Stimulated activated CD4-positive, alpha-beta T cell treated with anti-CD3 and anti-CD28 coated beads, TNF-alpha, amount 100 ng/mL, for 24 hours (primary cell): Measurements from ENCODE around the gene TMX2.
"Not testable (repeated sequence)": the region's sequence is repeated elsewhere in the genome, so short reads cannot be mapped to it uniquely, and the experiment has no call there.

ENCODE experiments used
- DNase-seq, 3 experiments: peaks; one replicate each; pipeline ENCODE4 v3.0.0-alpha.2; 2020; ENCODE audit warnings: low read depth in 3 of 3

Gene TMX2

DNA sequence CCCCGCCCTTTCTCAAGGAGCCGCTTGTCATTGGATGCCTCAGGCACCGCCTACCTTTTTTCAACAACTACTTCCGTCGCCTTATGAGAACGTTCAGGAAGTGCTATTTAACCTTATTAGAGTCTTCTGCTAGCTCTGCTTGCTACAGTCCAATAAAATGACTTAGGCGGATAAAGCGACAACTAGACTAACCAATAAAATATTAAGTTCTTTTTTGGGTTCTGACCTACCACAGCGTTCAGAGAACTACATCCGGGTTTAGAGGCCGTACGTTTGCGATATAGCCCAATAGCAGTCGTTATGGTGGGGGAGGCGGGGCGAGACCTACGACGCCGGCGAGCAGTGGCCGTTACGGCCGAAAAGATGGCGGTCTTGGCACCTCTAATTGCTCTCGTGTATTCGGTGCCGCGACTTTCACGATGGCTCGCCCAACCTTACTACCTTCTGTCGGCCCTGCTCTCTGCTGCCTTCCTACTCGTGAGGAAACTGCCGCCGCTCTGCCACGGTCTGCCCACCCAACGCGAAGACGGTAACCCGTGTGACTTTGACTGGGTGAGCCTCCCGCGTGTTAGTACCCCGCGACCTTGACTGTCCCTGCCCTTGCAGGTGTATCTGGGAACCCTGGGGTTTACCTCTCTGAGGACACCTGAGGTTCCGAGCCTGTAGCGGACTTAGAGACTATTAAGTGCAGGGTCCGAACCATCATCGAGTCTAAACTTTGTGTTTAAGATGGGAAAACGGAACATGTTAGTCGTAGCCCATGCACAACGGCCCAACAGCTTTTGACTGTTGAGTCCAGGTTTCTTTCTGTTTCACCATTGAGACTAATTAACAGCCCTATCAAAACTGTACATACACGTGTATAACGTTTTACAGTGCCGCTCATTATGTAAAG is at the start of gene TMX2:
Gene TMX2 (plus strand): TSS at position 338 of the 895 bp plus-strand sequence. CDS start 26 bp downstream, at position 364.
- peak; percentile 77 to 88 (median 86) for DNase-seq

GRCh38 chr11:57662893-57663292 is 49.5 kb upstream of the TMX2 start:
- no peak for DNase-seq

GRCh38 chr11:57663975-57664374 is 48.4 kb upstream of the TMX2 start:
- no peak for DNase-seq

GRCh38 chr11:57667117-57667735 is 45.2 kb upstream of the TMX2 start:
- peak; percentile 81 to 88 (median 86) for DNase-seq

DNA sequence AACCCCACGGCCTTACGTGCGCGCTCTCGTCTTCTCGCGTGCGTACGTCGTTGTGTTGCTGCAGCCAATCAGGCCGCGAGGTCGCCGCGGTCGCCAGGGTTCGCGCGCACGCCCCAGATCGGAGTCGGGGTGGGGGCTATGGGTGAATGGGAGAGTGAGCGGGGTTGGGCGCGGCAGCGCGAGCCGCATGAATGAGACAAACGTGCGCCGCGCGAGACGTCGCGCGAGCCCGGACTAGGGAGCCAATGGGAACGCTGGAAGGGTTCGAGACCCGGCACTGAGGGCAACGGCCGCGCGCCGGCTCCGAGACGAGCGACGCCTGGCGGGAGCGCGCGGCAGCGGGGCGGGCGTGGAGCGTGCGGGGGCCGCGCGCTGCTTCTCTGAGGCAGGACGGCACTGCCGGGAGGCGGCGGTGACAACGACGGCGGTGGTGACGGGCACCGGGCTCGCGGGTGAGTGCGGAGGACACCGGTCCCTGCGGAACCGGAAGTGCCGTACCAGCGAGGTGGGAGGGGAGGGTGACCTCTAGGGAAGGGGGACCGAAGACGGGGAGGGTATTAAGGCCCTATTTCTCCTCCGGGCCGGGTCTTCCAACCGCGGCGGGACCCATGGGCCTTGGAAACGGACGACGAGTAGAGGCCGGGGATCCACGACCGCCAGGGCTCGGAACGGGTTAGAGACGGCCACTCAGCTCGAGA is 44.5 kb upstream of the TMX2 start, which contains the start of gene ZDHHC5:
Gene ZDHHC5 (plus strand): TSS at position 379 of the 698 bp plus-strand sequence. CDS start 4,977 bp downstream, outside the sequence.
- peak; percentile 98 to 99 (median 99) for DNase-seq

- no peak for DNase-seq
Observed at GRCh38 chr11:57668434-57668782, 44.0 kb upstream of the TMX2 start.

GRCh38 chr11:57674251-57674650 is 38.1 kb upstream of the TMX2 start:
- no peak for DNase-seq

DNA sequence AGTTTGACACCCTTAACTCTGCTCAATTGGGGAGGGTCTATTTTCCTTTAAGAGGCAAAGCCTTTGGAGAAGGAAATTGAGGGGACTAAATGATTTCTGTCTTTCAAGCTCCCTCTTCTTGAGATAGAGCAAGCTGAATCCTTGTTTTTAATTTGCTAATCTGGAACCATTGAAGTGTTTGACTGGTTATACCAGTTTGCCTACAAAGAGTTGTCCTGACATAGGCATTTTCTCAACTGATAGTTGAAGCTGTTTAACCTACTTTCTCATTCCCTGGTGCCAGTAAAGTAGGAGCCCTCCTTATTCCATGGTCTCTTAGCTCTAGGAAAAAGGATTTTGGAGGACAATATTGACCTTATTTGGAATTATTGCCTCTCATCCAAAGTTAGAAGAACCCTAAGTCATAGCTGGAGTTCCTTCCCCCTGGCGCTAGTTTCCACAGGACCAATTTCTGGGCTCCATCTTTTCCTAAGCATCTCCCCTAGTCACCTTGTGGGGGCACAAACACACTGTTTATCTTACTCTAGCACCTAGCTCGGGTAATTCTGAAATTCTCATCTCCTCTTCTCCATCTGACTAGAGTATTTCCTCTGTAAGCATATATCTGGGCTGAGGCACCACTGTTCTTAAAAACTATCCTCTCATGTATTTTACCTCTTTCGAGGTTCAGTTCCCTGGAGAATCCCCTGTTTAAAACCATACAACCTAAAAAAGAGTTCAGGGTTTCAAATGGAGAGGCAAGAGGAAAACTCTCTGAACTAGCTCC is 37.0 kb upstream of the TMX2 start:
- DNase-seq = no peak

DNA sequence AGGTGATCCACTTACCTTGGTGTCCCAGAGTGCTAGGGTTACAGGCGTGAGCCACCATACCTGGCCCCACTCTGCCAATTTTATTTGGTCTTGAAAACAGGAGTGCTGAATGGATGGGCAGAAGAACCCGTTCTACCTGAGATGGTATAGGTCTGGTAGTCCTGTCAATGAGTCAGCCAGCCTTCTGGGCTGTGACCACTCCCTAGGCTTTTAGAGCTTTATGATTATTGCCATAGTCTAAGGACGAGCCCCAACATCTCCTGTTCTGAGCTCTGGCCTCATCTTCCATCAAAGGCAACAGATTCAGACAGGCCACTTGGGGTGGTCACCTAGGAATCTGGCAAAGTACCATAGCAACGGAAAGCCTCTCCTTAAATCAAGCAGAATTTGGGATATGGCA is 33.0 kb upstream of the TMX2 start:
- no peak for DNase-seq

- no peak for DNase-seq
Observed at GRCh38 chr11:57680552-57680874, 31.9 kb upstream of the TMX2 start.

- no peak for DNase-seq
Observed at GRCh38 chr11:57681168-57681567, 31.2 kb upstream of the TMX2 start.

- not testable (repeated sequence) for DNase-seq
Observed at GRCh38 chr11:57690474-57690873, 21.9 kb upstream of the TMX2 start.

DNA sequence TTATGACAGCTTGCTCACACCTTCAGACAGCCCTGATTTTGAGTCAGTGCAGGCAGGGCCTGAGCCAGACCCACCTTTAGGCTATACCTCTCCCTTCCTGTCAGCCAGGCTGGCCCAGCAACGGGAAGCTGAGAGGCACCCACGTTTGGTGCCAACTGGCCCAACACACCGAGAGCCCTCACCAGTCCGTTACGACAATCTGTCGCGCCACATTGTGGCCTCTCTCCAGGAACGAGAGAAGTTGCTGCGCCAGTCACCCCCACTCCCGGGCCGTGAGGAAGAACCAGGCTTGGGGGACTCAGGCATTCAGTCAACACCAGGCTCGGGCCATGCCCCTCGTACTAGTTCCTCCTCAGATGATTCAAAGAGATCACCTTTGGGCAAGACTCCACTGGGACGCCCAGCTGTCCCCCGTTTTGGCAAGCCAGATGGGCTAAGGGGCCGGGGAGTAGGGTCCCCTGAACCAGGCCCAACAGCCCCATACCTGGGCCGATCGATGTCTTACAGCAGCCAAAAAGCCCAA is 13.5 kb upstream of the TMX2 start:
- DNase-seq = no peak

GRCh38 chr11:57699813-57700212 is 12.6 kb upstream of the TMX2 start:
- no peak for DNase-seq

DNA sequence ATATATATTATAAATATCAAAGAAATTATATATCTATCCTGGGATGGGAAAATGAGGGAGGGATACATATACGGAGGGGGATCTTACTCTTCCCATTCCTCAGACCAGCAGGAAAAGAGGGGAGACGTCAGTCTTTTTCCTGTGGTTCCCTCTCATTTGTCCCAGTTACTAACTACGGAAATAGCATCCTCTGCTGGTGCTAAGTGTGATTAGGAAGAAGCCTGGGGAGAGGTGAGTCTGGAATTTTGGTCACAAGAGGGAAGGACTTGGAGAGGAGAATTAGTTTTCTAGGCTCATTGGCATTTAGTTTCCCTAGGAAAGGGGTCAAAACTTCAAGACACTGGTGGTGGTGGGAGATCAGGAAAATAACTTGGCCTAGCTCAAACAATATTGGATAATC is 12.0 kb upstream of the TMX2 start:
- no peak for DNase-seq

DNA sequence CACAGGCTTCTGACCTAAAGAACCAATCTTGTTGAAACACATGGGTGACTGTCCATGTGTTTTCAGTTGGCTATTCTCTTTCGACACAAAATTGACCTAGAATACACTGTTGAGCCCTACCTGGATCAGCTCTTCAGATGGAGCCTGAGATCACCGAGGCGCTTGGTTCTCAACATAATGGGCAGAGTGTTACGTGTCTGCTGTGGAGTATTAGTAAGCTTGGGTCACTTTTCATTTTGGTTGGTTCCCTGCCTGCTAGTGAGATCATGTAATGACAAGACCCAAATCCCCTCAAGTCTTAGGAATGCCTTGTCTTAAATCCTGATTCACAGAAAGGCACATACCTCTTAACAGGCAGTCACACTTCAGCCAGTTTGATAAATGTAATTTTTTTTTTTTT is 9.1 kb upstream of the TMX2 start:
- no peak for DNase-seq

DNA sequence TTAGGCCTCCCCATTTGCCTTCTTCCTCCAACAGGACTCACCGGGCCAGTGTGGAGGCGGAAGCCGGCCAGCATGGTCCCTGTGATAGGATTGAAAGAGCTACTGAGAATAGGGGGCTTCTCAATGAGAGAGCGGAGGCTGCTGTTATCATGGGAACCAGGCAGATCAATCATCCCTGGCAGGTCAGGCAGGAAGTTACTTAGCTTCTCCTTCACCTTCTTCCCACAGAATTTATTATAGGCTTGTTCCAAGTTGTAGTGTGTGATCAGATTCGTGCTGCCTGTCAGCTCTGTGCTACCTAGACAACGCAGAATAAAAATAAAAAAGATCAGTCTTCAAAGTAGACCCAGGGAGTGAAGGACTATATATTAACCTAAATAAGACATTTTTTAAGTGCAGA is 7.5 kb upstream of the TMX2 start:
- DNase-seq = no peak

- DNase-seq = not testable (repeated sequence)
Observed at GRCh38 chr11:57705432-57705831, 7.0 kb upstream of the TMX2 start.

DNA sequence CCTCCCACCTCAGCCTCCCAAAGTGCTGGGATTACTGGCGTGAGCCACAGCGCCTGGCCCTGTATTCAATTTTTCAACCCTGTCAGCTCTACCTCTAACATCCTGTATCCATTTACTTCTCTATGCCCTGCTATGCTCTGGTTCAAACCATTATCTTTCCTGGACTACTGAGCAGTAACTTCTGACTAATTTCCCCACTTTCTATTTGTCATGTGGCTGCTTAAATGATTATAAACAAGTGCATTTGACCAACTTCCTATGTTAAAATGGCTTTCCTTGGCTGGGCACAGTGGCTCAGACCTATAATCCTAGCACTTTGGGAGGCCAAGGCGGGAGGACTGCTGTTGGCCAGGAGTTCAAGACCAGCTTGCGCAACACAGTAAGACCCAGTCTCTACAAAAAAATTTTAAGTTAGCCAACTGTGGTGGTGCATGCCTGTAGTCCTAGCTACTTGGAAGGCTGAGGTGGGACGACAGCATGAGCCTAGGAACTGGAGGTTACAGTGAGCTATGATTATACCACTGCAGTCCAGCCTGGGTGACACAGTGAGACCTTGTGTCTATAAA is 2.5 kb upstream of the TMX2 start:
- no peak for DNase-seq

DNA sequence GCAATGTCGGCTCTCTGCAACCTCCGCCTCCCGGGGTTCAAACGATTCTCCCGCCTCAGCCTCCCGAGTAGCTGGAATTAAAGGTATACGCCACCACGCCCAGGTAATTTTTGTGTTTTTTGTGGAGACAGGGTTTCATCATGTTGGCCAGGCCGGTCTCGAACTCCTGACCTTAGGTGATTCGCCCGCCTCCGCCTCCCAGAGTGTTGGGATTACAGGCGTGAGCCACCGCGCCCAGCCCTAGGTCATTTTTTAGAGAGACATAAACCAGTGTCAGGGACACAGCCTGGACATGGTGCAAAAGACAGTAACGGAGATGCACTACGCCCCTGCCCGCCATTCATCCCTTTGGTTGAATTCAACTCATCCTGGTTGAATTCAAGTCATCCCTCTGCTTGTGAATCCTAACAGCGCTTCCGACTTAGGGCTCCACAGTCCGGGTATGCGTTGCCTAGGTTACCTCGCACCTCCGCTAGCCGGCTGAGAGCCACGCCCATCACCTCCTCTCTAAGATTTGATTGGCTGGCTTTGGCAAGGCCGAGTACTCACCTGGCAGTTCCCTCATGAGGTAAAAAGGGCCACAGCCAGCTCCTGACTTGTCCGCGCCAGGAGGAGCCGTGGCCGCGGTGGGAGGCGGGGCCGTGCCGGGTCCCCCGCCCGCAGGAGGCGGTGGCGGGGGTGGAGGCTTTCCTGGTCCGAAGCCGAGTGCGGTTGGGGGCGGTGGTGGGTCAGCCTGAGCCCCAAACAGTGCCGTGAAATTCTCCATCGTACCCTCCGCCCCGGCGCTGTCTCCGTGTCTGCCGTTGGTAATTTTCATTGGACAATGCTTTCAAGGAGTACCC is 758 bp upstream of the TMX2 start, which contains the start of gene MED19:
Gene MED19 (minus strand): TSS at position 802 of the 842 bp plus-strand sequence. CDS start 36 bp downstream, at position 766.
- peak; percentile 54 to 68 (median 58) for DNase-seq
